ENCODE measurements around the gene CEBPA. TPM values are rescaled to one million over a fixed set of nuclear protein-coding genes. Genes with fewer than 3 reads are reported as not detected.
A peak's percentile ranks its signal among the peaks of the same experiment; 100 is the strongest.

Gene CEBPA
- polyA plus RNA-seq, 4 donors: 31.0 to 203 (median 58.2) TPM

GRCh38 chr19:33333642-33334041 lies 31.3 kb upstream of the CEBPA start:
- no peak overlapping the region for H3K4me3 ChIP-seq (ENCODE audit: low read depth in 1 of 3, low read length in 3 of 3)
- 62 to 73% (median 70%) methylated on average over 3 of the region's 3 CpGs for WGBS, 3 donors
- DNase-seq: peak; percentile 25 to 55

GRCh38 chr19:33333151-33333550 lies 30.8 kb upstream of the CEBPA start:
- 93 to 95% (median 95%) methylated on average over 4 of the region's 4 CpGs for WGBS, 3 donors
- H3K36me3 ChIP-seq (ENCODE audit: control insufficient read depth in 3 of 3, insufficient read depth in 2 of 3, low read depth in 1 of 3, low read length in 3 of 3): no peaks in the 10 kb centered on the region
- DNase-seq (no peak), FAIRE-seq (no peak)
- H3K9me3 ChIP-seq (ENCODE audit: control insufficient read depth in 2 of 2, insufficient read depth in 1 of 2, low read depth in 1 of 2, low read length in 1 of 2): no peaks in the 10 kb centered on the region
- no peaks in the 10 kb centered on the region for H3K27me3 ChIP-seq (ENCODE audit: control insufficient read depth in 3 of 3, insufficient read depth in 3 of 3, low read length in 3 of 3)
- H3K4me3 ChIP-seq (ENCODE audit: low read depth in 1 of 3, low read length in 3 of 3): no peak overlapping the region
- no peak overlapping the region for H3K27ac ChIP-seq (ENCODE audit: low read depth in 1 of 3, low read length in 2 of 3)
- peaks cover 0 to 8% (median 0%) of the 10 kb centered on the region in 3 donors for H3K4me1 ChIP-seq (ENCODE audit: control insufficient read depth in 3 of 3, insufficient read depth in 2 of 3, low read depth in 1 of 3, low read length in 2 of 3)

More at GRCh38 chr19:33333642-33334041, 31.3 kb upstream of the CEBPA start:
- H3K9me3 ChIP-seq (ENCODE audit: control insufficient read depth in 2 of 2, insufficient read depth in 1 of 2, low read depth in 1 of 2, low read length in 1 of 2): no peaks in the 10 kb centered on the region
- FAIRE-seq: no peak
- no peaks in the 10 kb centered on the region for H3K27me3 ChIP-seq (ENCODE audit: control insufficient read depth in 3 of 3, insufficient read depth in 3 of 3, low read length in 3 of 3)
- no peaks in the 10 kb centered on the region for H3K36me3 ChIP-seq (ENCODE audit: control insufficient read depth in 3 of 3, insufficient read depth in 2 of 3, low read depth in 1 of 3, low read length in 3 of 3)
- H3K27ac ChIP-seq (ENCODE audit: low read depth in 1 of 3, low read length in 2 of 3): no peak overlapping the region
- H3K4me1 ChIP-seq (ENCODE audit: control insufficient read depth in 3 of 3, insufficient read depth in 2 of 3, low read depth in 1 of 3, low read length in 2 of 3): peaks cover 0 to 8% (median 0%) of the 10 kb centered on the region in 3 donors

GRCh38 chr19:33332248-33332647 lies 29.9 kb upstream of the CEBPA start:
- no peak for DNase-seq
- no peak overlapping the region for H3K4me3 ChIP-seq (ENCODE audit: low read depth in 1 of 3, low read length in 3 of 3)
- H3K9me3 ChIP-seq (ENCODE audit: control insufficient read depth in 2 of 2, insufficient read depth in 1 of 2, low read depth in 1 of 2, low read length in 1 of 2): no peaks in the 10 kb centered on the region
- no peaks in the 10 kb centered on the region for H3K36me3 ChIP-seq (ENCODE audit: control insufficient read depth in 3 of 3, insufficient read depth in 2 of 3, low read depth in 1 of 3, low read length in 3 of 3)
- no peak for FAIRE-seq
- no peaks in the 10 kb centered on the region for H3K27me3 ChIP-seq (ENCODE audit: control insufficient read depth in 3 of 3, insufficient read depth in 3 of 3, low read length in 3 of 3)
- peaks cover 0 to 8% (median 0%) of the 10 kb centered on the region in 3 donors for H3K4me1 ChIP-seq (ENCODE audit: control insufficient read depth in 3 of 3, insufficient read depth in 2 of 3, low read depth in 1 of 3, low read length in 2 of 3)
- WGBS, 3 donors: 71 to 83% (median 74%) methylated on average over 5 of the region's 5 CpGs
- no peak overlapping the region for H3K27ac ChIP-seq (ENCODE audit: low read depth in 1 of 3, low read length in 2 of 3)

DNA sequence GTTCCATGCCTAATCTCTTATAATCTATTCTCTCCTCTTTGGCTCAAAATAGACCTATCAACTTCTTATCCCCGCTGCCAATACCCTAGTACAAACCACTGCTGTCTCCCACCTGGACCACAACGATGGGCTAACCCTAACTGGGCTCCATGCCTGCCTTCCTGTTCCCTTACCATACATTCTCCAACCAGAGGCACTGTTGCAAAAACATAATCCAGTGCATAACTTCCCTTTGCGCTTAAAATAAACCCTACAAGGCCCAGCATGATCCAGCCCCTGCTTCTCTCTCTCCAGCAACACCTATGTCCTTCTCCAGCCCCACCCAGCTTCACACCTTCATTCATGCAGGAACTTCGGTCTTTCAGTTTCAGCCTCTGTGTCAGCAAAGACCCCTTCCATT lies 27.4 kb upstream of the CEBPA start:
- no peaks in the 10 kb centered on the region for H3K36me3 ChIP-seq (ENCODE audit: control insufficient read depth in 3 of 3, insufficient read depth in 2 of 3, low read depth in 1 of 3, low read length in 3 of 3)
- no peak overlapping the region for H3K4me3 ChIP-seq (ENCODE audit: low read depth in 1 of 3, low read length in 3 of 3)
- FAIRE-seq: no peak
- no peaks in the 10 kb centered on the region for H3K27me3 ChIP-seq (ENCODE audit: control insufficient read depth in 3 of 3, insufficient read depth in 3 of 3, low read length in 3 of 3)
- no peak overlapping the region for H3K27ac ChIP-seq (ENCODE audit: low read depth in 1 of 3, low read length in 2 of 3)
- peaks cover 0 to 11% of the 10 kb centered on the region in 2 donors for H3K9me3 ChIP-seq (ENCODE audit: control insufficient read depth in 2 of 2, insufficient read depth in 1 of 2, low read depth in 1 of 2, low read length in 1 of 2)
- peaks cover 0 to 4% (median 0%) of the 10 kb centered on the region in 3 donors for H3K4me1 ChIP-seq (ENCODE audit: control insufficient read depth in 3 of 3, insufficient read depth in 2 of 3, low read depth in 1 of 3, low read length in 2 of 3)
- WGBS, 3 donors: 69 to 89% (median 75%) methylated on average over 4 of the region's 4 CpGs
- DNase-seq: no peak

- peaks cover 0 to 9% (median 0%) of the 10 kb centered on the region in 3 donors for H3K4me1 ChIP-seq (ENCODE audit: control insufficient read depth in 3 of 3, insufficient read depth in 2 of 3, low read depth in 1 of 3, low read length in 2 of 3)
- FAIRE-seq (no peak), DNase-seq (no peak)
- no peak overlapping the region for H3K27ac ChIP-seq (ENCODE audit: low read depth in 1 of 3, low read length in 2 of 3)
- 67 to 76% (median 73%) methylated on average over 8 of the region's 8 CpGs for WGBS, 3 donors
- H3K27me3 ChIP-seq (ENCODE audit: control insufficient read depth in 3 of 3, insufficient read depth in 3 of 3, low read length in 3 of 3): no peaks in the 10 kb centered on the region
- no peaks in the 10 kb centered on the region for H3K36me3 ChIP-seq (ENCODE audit: control insufficient read depth in 3 of 3, insufficient read depth in 2 of 3, low read depth in 1 of 3, low read length in 3 of 3)
- peaks cover 0 to 11% of the 10 kb centered on the region in 2 donors for H3K9me3 ChIP-seq (ENCODE audit: control insufficient read depth in 2 of 2, insufficient read depth in 1 of 2, low read depth in 1 of 2, low read length in 1 of 2)
- no peak overlapping the region for H3K4me3 ChIP-seq (ENCODE audit: low read depth in 1 of 3, low read length in 3 of 3)
These were observed 26.7 kb upstream of the CEBPA start for GRCh38 chr19:33329060-33329459.

- Histone ChIP-seq H3K27me3 (ENCODE audit: control insufficient read depth in 3 of 3, insufficient read depth in 3 of 3, low read length in 3 of 3) (no peaks in the 10 kb centered on the region), H3K9me3 (ENCODE audit: control insufficient read depth in 2 of 2, insufficient read depth in 1 of 2, low read depth in 1 of 2, low read length in 1 of 2) (peaks cover 0 to 16% of the 10 kb centered on the region in 2 donors), H3K36me3 (ENCODE audit: control insufficient read depth in 3 of 3, insufficient read depth in 2 of 3, low read depth in 1 of 3, low read length in 3 of 3) (no peaks in the 10 kb centered on the region), H3K27ac (ENCODE audit: low read depth in 1 of 3, low read length in 2 of 3) (no peak overlapping the region), H3K4me3 (ENCODE audit: low read depth in 1 of 3, low read length in 3 of 3) (no peak overlapping the region), H3K4me1 (ENCODE audit: control insufficient read depth in 3 of 3, insufficient read depth in 2 of 3, low read depth in 1 of 3, low read length in 2 of 3) (peaks cover 0 to 11% (median 0%) of the 10 kb centered on the region in 3 donors)
- WGBS, 3 donors: 73 to 84% (median 79%) methylated on average over 5 of the region's 5 CpGs
- no peak for FAIRE-seq
- DNase-seq: no peak
These were observed 23.6 kb upstream of the CEBPA start for GRCh38 chr19:33325920-33326319.

- H3K4me1 ChIP-seq (ENCODE audit: control insufficient read depth in 3 of 3, insufficient read depth in 2 of 3, low read depth in 1 of 3, low read length in 2 of 3): peaks cover 0 to 9% (median 0%) of the 10 kb centered on the region in 3 donors
- 36 to 63% (median 39%) methylated on average over 3 of the region's 3 CpGs for WGBS, 3 donors
- no peak for FAIRE-seq
These were observed 22.3 kb upstream of the CEBPA start for GRCh38 chr19:33324628-33325027.

GRCh38 chr19:33323093-33323820 lies 20.9 kb upstream of the CEBPA start:
- FAIRE-seq (no peak), DNase-seq (no peak)
- Histone ChIP-seq H3K27me3 (ENCODE audit: control insufficient read depth in 3 of 3, insufficient read depth in 3 of 3, low read length in 3 of 3) (no peaks in the 10 kb centered on the region), H3K9me3 (ENCODE audit: control insufficient read depth in 2 of 2, insufficient read depth in 1 of 2, low read depth in 1 of 2, low read length in 1 of 2) (peaks cover 0 to 16% of the 10 kb centered on the region in 2 donors), H3K4me1 (ENCODE audit: control insufficient read depth in 3 of 3, insufficient read depth in 2 of 3, low read depth in 1 of 3, low read length in 2 of 3) (peaks cover 0 to 8% (median 0%) of the 10 kb centered on the region in 3 donors), H3K27ac (ENCODE audit: low read depth in 1 of 3, low read length in 2 of 3) (no peak overlapping the region), H3K36me3 (ENCODE audit: control insufficient read depth in 3 of 3, insufficient read depth in 2 of 3, low read depth in 1 of 3, low read length in 3 of 3) (no peaks in the 10 kb centered on the region), H3K4me3 (ENCODE audit: low read depth in 1 of 3, low read length in 3 of 3) (no peak overlapping the region)
- 84 to 88% (median 85%) methylated on average over 6 of the region's 6 CpGs for WGBS, 3 donors

More at GRCh38 chr19:33324628-33325027, 22.3 kb upstream of the CEBPA start:
- Histone ChIP-seq H3K4me3 (ENCODE audit: low read depth in 1 of 3, low read length in 3 of 3) (no peak overlapping the region), H3K27me3 (ENCODE audit: control insufficient read depth in 3 of 3, insufficient read depth in 3 of 3, low read length in 3 of 3) (no peaks in the 10 kb centered on the region), H3K27ac (ENCODE audit: low read depth in 1 of 3, low read length in 2 of 3) (peak overlapping the region in 1 of 3 donors; percentile 14), H3K36me3 (ENCODE audit: control insufficient read depth in 3 of 3, insufficient read depth in 2 of 3, low read depth in 1 of 3, low read length in 3 of 3) (no peaks in the 10 kb centered on the region), H3K9me3 (ENCODE audit: control insufficient read depth in 2 of 2, insufficient read depth in 1 of 2, low read depth in 1 of 2, low read length in 1 of 2) (peaks cover 0 to 16% of the 10 kb centered on the region in 2 donors)
- DNase-seq: peak; percentile 38 to 59
